Endodermal cell (in vitro differentiated cells): ENCODE data around the gene DNLZ. TPM values are rescaled to one million over a fixed set of nuclear protein-coding genes. Genes with fewer than 3 reads are reported as not detected.
A peak's percentile ranks its signal among the peaks of the same experiment; 100 is the strongest.

Experiments used
- DNase-seq: peaks from one replicate; pipeline ENCODE4 v3.0.0-alpha.2; 2017
- H3K27ac ChIP-seq: 2 replicates; pipeline ENCODE4 v1.5.1; 2013; ENCODE audit warnings: mild to moderate bottlenecking, low read depth, low read length, moderate library complexity
- H3K27me3 ChIP-seq: 2 replicates; pipeline ENCODE4 v1.6.1; 2013; ENCODE audit warnings: mild to moderate bottlenecking, low read length, moderate library complexity; ENCODE audit not compliant: insufficient read depth, control insufficient read depth, poor library complexity, severe bottlenecking
- H3K36me3 ChIP-seq: 2 replicates; pipeline ENCODE4 v1.7.0; 2013; ENCODE audit warnings: mild to moderate bottlenecking, low read length, moderate library complexity; ENCODE audit not compliant: control insufficient read depth, insufficient read depth
- H3K4me1 ChIP-seq: one replicate; pipeline ENCODE4 v1.7.0; 2013; ENCODE audit warnings: low read length; ENCODE audit not compliant: control insufficient read depth, insufficient read depth
- H3K4me3 ChIP-seq: 2 replicates; pipeline ENCODE4 v1.5.1; 2013; ENCODE audit warnings: mild to moderate bottlenecking, low read length, moderate library complexity
- H3K9ac ChIP-seq: 2 replicates; pipeline ENCODE4 v1.6.1; 2013; ENCODE audit warnings: mild to moderate bottlenecking, low read length, moderate library complexity; ENCODE audit not compliant: poor library complexity, severe bottlenecking; ENCODE audit errors: extremely low read depth
- H3K9me3 ChIP-seq: 2 replicates; pipeline ENCODE4 v1.6.1; 2013; ENCODE audit warnings: mild to moderate bottlenecking, low read length, moderate library complexity; ENCODE audit not compliant: control insufficient read depth
- H3K27ac Mint-ChIP-seq: 2 replicates; pipeline ENCODE4 v1.8.0; 2020; ENCODE audit warnings: mixed read lengths
- H3K27me3 Mint-ChIP-seq: 2 replicates; pipeline ENCODE4 v1.8.0; 2021; ENCODE audit warnings: mild to moderate bottlenecking, mixed read lengths; ENCODE audit not compliant: insufficient read depth
- H3K36me3 Mint-ChIP-seq: 2 replicates; pipeline ENCODE4 v1.8.0; 2020; ENCODE audit warnings: low read depth, mixed read lengths
- H3K4me1 Mint-ChIP-seq: 2 replicates; pipeline ENCODE4 v1.8.0; 2020; ENCODE audit warnings: mixed read lengths
- H3K4me3 Mint-ChIP-seq: 2 replicates; pipeline ENCODE4 v1.8.0; 2020; ENCODE audit warnings: mild to moderate bottlenecking, moderate library complexity, mixed read lengths
- H3K9me3 Mint-ChIP-seq: 2 replicates; pipeline ENCODE4 v1.8.0; 2020; ENCODE audit warnings: mild to moderate bottlenecking, mixed read lengths
- WGBS, 2 experiments: methylation state at CpG; one replicate each; pipeline versions ENCODE4 v1.1.5 to v1.1.7; 2013; ENCODE audit warnings: missing lambda C conversion rate in 2 of 2, mixed read lengths in 1 of 2; ENCODE audit not compliant: insufficient coverage in 1 of 2, insufficient read length in 1 of 2; 5-methylcytosine and 5-hydroxymethylcytosine counted together
- total RNA-seq, 2 donors: library from RNA; stranded (reverse); fragmentation: NEBNext Ultra II Directional in 1 of 2; extraction: Animal tissue kit (Norgen Biotek cat#: 25700) in 1 of 2; gene quantifications; 2 replicates in 1 of 2; 3 replicates in 1 of 2; pipeline ENCODE4 v1.2.1, GENCODE V29; 2021
- TF ChIP-seq, protein P1 (sequence below): fragments of 200-600 bp; sonication (generic); conservative IDR thresholded peaks from 2 replicates; pipeline ENCODE4 v1.5.0; 2021; ENCODE audit warnings: antibody characterized with exemption, mild to moderate bottlenecking

Gene DNLZ
- total RNA-seq, 2 donors from 2014 or later, result 12.6 to 20.1 TPM

GRCh38 chr9:136329211-136329627, 34.3 kb downstream of the DNLZ start:
- WGBS, 2 experiments, result 87 to 90% methylated on average over 14 to 19 of the region's 19 CpGs
- Histone ChIP-seq H3K4me3 (peak overlapping the region; percentile 86), H3K27me3 (no peaks in the 10 kb centered on the region), H3K9me3 (no peaks in the 10 kb centered on the region), H3K9ac (peak overlapping the region; percentile 30), H3K27ac (peak overlapping the region; percentile 81), H3K4me1 (peaks cover 17% of the 10 kb centered on the region), H3K36me3 (peaks cover 4% of the 10 kb centered on the region)
- no peaks in the 10 kb centered on the region for H3K36me3 Mint-ChIP-seq
- no peak for DNase-seq
- H3K4me1 Mint-ChIP-seq, result peaks cover 6% of the 10 kb centered on the region
- no peaks in the 10 kb centered on the region for H3K27me3 Mint-ChIP-seq
- TF ChIP-seq, protein P1, sequence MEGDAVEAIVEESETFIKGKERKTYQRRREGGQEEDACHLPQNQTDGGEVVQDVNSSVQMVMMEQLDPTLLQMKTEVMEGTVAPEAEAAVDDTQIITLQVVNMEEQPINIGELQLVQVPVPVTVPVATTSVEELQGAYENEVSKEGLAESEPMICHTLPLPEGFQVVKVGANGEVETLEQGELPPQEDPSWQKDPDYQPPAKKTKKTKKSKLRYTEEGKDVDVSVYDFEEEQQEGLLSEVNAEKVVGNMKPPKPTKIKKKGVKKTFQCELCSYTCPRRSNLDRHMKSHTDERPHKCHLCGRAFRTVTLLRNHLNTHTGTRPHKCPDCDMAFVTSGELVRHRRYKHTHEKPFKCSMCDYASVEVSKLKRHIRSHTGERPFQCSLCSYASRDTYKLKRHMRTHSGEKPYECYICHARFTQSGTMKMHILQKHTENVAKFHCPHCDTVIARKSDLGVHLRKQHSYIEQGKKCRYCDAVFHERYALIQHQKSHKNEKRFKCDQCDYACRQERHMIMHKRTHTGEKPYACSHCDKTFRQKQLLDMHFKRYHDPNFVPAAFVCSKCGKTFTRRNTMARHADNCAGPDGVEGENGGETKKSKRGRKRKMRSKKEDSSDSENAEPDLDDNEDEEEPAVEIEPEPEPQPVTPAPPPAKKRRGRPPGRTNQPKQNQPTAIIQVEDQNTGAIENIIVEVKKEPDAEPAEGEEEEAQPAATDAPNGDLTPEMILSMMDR, result no peak
- H3K27ac Mint-ChIP-seq, result no peak overlapping the region
- H3K4me3 Mint-ChIP-seq, result peak overlapping the region; percentile 54
- H3K9me3 Mint-ChIP-seq, result no peaks in the 10 kb centered on the region

GRCh38 chr9:136328622-136329041, 34.9 kb downstream of the DNLZ start:
- H3K27me3 ChIP-seq, result no peaks in the 10 kb centered on the region
- H3K36me3 Mint-ChIP-seq, result no peaks in the 10 kb centered on the region
- peak overlapping the region; percentile 54 for H3K4me3 Mint-ChIP-seq
- H3K27ac ChIP-seq, result peak overlapping the region; percentile 81
- H3K9me3 Mint-ChIP-seq, result no peaks in the 10 kb centered on the region
- no peaks in the 10 kb centered on the region for H3K9me3 ChIP-seq
- TF ChIP-seq, protein P1, result no peak
- no peaks in the 10 kb centered on the region for H3K27me3 Mint-ChIP-seq
- peaks cover 17% of the 10 kb centered on the region for H3K4me1 ChIP-seq
- H3K27ac Mint-ChIP-seq, result peak overlapping the region; percentile 57
- peaks cover 6% of the 10 kb centered on the region for H3K4me1 Mint-ChIP-seq
- H3K4me3 ChIP-seq, result peak overlapping the region; percentile 86
- 74 to 81% methylated on average over 9 to 15 of the region's 15 CpGs for WGBS, 2 experiments
- no peak for DNase-seq
- peaks cover 4% of the 10 kb centered on the region for H3K36me3 ChIP-seq
- peak overlapping the region; percentile 59 for H3K9ac ChIP-seq

GRCh38 chr9:136328011-136328621, 35.4 kb downstream of the DNLZ start:
- H3K36me3 ChIP-seq, result peaks cover 4% of the 10 kb centered on the region
- peak overlapping the region; percentile 86 for H3K4me3 ChIP-seq
- Mint-ChIP-seq H3K4me3 (peak overlapping the region; percentile 54), H3K27ac (no peak overlapping the region), H3K4me1 (peaks cover 6% of the 10 kb centered on the region), H3K9me3 (no peaks in the 10 kb centered on the region), H3K36me3 (no peaks in the 10 kb centered on the region), H3K27me3 (no peaks in the 10 kb centered on the region)
- DNase-seq, result no peak
- no peaks in the 10 kb centered on the region for H3K27me3 ChIP-seq
- H3K9me3 ChIP-seq, result no peaks in the 10 kb centered on the region
- peaks cover 17% of the 10 kb centered on the region for H3K4me1 ChIP-seq
- WGBS, 2 experiments, result 61 to 72% methylated on average over 6 to 13 of the region's 13 CpGs
- H3K27ac ChIP-seq, result peak overlapping the region; percentile 81
- H3K9ac ChIP-seq, result peak overlapping the region; percentile 59
- TF ChIP-seq, protein P1, result no peak
